Cardiac septum (tissue), 1 donor: ENCODE data around the gene LRRN4. TPM values are rescaled to one million over a fixed set of nuclear protein-coding genes. Genes with fewer than 3 reads are reported as not detected.

Experiments used
- DNase-seq: peaks from one replicate; pipeline ENCODE4 v3.0.0-alpha.2; 2020; ENCODE audit warnings: low spot score
- intact Hi-C: fragments of 100-400 bp; cut with DNase I; formaldehyde crosslinking; loops from one replicate; pipeline ENCODE4 v1.14.0; 2022
- total RNA-seq: library from RNA; stranded (reverse); fragmentation: NEBNext Ultra II Directional; extraction: Animal tissue kit (Norgen Biotek cat#: 25700); gene quantifications from one replicate; pipeline ENCODE4 v1.2.1, GENCODE V29; 2021
- donor health status: DM: no; HTN: no; CAD: no.

LRRN4 gene
- total RNA-seq, 1 donor from 2014 or later, result 0.11 TPM

DNA sequence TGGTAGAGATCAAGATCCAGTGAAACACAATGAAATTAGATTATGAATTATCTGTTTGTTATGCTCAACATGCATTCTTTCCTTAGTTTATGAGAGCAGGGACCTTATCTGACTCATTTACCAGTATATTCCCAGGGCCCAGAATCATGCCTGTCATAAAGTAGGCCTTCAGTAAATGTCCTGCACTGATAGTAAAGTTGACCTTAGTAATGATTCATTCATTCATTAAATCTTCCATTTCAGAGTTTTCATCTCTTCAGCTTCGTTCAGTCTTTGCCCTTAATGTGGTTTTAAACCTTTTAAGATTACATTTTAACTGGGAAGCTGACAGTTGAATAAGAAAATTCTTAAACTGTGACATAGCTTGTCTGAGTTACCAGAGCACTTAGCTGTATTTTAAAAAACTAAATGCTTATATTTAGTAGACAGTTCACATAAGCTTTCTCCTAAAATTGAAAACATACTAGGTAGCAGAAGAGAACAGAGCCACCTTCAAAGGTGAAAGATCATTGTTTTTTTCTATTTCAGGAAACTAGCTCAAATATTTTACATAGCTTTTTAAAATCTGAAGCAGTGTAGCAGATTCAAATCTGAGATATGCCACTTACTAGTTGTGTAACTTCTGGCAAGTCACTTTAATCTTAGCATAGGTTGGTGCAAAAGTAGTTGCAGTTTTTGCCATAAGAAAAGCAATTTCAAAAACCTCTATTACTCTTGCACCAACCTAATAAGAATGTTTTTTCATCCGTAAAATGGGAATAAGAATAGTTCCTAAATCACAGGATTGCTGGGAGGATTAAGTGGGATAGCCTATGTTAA lies 62.0 kb downstream of the LRRN4 start:
- intact Hi-C loops, result no loop called here
- DNase-seq, result no peak

DNA sequence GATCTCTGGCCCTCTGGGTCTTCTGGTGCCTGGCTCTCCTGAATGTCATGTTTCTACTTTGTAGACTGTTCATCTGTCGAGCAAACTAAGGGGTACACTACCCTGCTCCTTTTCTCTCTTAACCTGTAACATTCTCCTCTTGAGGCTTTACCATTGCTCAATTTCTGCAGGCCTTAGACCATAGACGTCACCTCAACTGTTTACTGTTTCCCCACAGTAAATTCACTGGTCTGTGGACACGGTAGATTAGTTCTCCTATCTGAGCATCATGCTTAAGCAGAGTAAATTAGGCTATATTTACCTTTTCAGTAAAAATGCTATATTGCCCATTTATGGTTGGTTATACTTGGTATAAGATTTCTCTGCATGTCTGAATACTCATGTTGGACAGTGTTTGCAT lies 62.9 kb downstream of the LRRN4 start:
- DNase-seq, result no peak
- intact Hi-C loops, result no loop called here

Other genes starting within 250 kb of the LRRN4 start
- gene CHGB, start 142.6 kb downstream of the LRRN4 start, total RNA-seq, result 3.0 TPM
- gene TRMT6, start 103.5 kb downstream of the LRRN4 start, total RNA-seq, result 13.5 TPM
- 6.1 TPM for gene MCM8, start 103.4 kb downstream of the LRRN4 start, total RNA-seq
- 79.2 TPM for gene CRLS1, start 47.9 kb downstream of the LRRN4 start, total RNA-seq
- gene FERMT1, start 69.0 kb upstream of the LRRN4 start, total RNA-seq, result 0.54 TPM